HG03060 (cell line): ENCODE measurements around the gene USP47.
A peak's percentile ranks its signal among the peaks of the same experiment; 100 is the strongest.
"Not testable (repeated sequence)": the region's sequence is repeated elsewhere in the genome, so short reads cannot be mapped to it uniquely, and the experiment has no call there.

Source experiments
- ATAC-seq: cut with Tn5 transposase; IDR thresholded peaks from one replicate; pipeline ENCODE4 v1.9.1; 2021; ENCODE audit warnings: low read depth, moderate number of reproducible peaks; ENCODE audit not compliant: unreplicated experiment

The USP47 gene

DNA sequence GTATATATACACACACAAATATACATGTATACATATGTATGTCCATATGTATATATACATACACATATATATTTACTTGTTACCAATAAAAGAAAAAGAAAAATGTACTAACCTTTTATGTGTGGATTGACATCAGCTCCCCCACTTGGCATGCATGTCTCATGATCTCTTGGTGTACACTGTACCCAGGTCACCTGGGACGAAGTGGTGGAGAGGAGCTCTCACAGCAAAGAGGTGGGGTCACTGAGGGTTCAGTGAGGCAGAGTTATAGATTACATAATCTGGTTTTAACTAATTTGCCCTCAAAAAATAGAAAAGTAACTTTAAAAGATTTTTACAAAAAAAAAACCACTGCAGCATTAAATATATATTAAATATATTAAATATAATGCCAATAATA, 15.5 kb upstream of the USP47 start:
- ATAC-seq, result no peak

GRCh38 chr11:11827272-11827671, 14.5 kb upstream of the USP47 start:
- ATAC-seq, result no peak

DNA sequence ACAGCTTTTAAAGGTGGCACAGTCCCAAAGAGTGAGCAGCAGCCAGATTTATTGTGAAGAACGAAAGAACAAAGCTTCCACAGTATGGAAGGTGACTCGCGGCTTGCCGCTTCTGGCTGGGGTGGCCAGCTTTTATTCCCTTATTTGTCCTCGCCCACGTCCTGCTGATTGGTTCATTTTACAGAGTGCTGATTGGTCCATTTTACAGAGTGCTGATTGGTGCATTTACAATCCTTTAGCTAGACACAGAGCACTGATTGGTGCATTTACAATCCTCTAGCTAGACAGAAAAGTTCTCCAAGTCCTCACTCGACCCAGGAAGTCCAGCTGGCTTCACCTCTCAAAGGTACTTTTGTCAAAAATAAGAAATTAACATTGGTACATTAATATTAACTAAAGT, 10.4 kb upstream of the USP47 start:
- ATAC-seq, result not testable (repeated sequence)

DNA sequence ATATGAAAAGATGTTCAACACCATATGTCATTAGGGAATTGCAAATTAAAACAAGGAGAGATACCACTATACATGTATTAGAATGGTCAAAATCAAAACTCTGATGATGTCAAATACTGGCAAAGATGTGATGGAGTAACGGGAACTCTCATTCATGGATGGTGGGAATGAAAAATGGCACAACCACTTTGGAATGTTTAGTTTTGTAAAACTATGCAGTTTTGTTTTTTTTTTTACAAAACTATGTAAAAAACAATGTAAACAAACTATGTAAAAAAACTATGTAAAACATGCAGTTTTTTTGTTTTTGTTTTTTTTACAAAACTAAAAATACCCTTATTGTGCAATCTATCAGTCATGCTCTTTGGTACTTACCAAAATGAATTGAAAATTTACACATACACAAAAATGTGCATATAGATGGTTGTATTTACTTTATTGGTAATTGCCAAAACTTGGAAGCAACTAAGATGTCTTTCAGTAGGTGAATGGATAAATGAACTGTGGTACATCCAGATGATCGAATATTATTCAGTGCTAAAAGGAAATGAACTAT, 5.0 kb upstream of the USP47 start:
- no peak for ATAC-seq

- no peak for ATAC-seq
Measured at GRCh38 chr11:11839718-11840117, 2.1 kb upstream of the USP47 start.

DNA sequence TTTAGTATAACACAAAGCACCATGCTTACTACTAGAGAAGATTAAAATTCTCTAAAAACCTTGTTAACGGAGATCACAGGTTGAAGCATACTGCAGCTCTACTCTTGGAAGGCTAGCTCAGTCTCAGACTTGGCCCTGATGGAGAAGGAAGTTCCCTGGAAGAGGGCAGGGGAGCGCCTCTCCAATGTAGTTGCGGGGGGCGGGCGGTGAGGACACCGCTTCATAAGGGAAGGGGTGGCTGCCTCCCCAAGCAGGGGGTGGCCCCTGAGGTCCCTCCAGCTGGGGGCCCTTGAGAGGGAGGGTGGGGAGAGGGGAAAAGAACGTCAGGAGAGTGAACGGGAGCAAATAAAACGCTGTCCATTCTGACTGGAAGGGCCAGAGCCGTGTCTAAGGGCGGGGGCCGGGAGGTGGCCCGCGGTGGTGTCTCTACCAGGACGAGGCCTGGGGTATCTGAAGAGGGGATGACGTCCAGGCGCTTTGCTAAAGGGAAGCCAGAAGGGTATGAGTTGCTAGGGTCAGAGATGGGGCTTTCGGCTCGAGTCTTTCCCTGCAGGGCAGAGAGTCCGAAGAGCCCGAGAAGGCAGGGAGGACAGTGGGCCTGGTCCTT, 553 bp upstream of the USP47 start:
- peak; percentile 16 for ATAC-seq

DNA sequence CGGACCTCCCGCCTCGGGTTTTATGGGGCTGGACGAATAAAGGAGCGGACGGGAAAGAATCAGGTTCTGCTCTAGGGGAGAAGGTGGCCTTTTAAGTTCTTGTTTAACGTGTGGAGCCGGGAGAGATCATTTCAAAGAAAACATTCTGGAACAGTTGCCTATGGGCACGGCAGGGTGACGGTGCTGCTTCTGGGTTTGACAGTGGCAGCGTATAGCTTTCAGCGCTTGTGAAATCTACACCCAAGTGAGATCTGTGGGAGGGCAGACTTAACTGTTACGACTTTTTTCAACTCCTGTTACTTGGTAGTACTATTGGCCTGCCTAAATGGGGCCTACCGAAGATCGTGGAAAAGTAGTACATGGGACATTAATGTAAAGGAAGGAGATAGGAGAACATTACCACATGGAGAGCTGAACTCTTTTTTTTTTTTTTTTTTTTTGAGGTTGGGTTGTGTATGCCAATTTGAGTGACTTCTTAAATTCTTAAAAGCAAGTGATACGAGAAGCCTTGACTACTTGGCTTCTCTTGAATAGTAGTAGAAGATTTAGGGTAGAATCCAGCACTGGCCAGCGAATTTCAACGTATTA, 743 bp downstream of the USP47 start:
- ATAC-seq, result peak; percentile 31

GRCh38 chr11:11843211-11843621, 1.4 kb downstream of the USP47 start:
- ATAC-seq, result no peak

GRCh38 chr11:11843642-11844041, 1.9 kb downstream of the USP47 start:
- ATAC-seq, result no peak

GRCh38 chr11:11844272-11844671, 2.5 kb downstream of the USP47 start:
- ATAC-seq, result no peak

- ATAC-seq, result no peak
Measured at GRCh38 chr11:11845071-11845470, 3.3 kb downstream of the USP47 start.

GRCh38 chr11:11845551-11845950, 3.8 kb downstream of the USP47 start:
- no peak for ATAC-seq

- no peak for ATAC-seq
Measured at GRCh38 chr11:11847082-11847481, 5.3 kb downstream of the USP47 start.

DNA sequence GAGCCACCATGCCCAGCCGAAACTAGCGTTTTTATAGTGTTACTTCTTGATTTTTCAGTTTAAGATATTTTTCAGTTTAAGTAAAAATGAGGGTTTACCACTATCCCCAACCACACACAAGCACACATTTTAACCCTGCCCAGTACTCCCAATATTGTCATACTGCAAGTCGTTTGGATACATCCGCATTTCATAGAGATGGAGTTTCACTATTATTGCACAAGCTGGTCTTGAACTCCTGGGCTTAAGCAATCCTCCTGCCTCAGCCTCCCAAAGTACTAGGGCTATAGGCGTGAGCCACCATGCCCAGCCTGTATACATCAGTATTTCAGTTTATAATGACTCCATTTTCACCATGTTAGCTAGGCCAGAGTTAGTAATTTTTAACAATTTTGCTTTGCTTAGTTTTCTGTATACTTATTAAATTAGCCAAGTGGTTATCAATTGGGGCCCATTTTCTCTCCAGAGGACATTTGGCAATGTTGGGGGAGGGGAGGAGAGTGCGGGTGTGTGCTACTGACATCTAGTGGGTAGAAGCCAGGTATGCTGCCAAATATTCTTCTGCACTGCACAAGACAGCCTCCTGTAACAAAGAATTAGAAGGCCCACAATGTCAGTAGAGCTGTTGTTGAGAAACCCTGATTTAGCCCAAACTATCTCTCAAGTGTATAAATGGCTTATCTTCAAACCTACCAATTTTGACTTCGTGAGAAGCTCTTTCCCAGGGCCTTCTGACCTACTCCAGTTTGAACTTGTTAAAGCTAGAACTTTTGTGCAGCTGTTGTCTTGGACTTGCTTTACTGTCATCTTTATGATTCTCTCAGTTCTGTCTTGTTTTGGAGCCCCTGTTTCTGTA, 7.3 kb downstream of the USP47 start:
- ATAC-seq, result no peak

DNA sequence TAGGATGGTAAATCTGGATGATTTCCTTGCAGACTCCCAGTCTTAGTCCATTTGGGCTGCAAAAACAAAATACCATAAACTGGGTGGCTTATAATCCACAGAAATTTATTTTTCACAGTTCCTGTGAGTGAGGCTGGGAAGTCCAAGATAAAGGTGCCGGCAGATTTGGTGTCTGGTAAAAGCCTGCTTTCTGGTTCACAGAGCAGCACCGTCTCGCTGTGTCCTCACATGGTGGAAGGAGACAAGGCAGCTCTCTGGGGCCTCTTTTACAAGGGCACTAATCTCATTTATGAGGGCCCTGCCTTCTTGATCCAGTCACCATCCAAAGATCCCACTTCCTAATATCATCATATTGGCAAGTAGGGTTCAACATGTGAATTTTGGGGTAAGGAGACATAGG, 8.9 kb downstream of the USP47 start:
- ATAC-seq, result no peak

DNA sequence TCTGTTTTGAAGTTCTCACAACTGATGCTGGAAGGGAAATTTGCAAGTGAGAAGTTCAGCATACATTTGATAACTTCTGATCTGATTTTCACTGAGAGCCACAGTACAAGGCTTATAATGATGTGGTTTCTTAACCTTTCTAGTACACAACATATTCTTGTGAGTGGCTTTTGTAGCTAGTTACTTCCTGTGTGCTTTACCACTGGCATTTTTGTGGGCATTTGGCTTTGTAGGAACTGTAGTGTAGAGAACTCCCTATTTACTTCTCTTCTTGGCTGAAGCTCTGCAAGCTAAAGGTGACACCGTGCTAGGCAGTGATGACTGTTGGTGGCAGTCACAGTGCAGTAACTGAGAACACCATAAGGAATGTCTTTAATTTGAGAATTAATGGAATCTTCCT, 14.9 kb downstream of the USP47 start:
- ATAC-seq, result no peak

DNA sequence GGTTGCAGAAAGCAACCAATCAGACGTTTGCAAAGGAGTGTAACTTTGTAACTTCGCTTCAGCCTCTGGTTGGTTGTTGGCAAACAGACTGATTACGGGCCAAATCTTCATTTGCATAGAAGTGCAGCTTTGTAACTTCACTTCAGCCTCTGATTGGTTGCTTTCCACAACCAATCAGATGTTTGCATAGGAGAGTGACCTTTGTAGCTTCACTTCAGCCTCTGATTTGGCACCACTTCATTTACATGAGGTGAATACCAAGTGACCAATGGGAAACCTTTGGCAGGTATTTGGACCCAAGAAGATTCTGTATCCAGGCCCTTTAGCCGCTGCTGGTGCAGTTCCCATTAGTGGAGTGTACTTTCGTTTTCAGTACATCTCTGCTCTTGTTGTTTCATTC, 16.0 kb downstream of the USP47 start:
- ATAC-seq, result no peak

- ATAC-seq, result no peak
Measured at GRCh38 chr11:11858676-11859075, 16.9 kb downstream of the USP47 start.

- no peak for ATAC-seq
Measured at GRCh38 chr11:11860103-11860979, 18.6 kb downstream of the USP47 start.

GRCh38 chr11:11862999-11863398, 21.2 kb downstream of the USP47 start:
- ATAC-seq, result no peak

DNA sequence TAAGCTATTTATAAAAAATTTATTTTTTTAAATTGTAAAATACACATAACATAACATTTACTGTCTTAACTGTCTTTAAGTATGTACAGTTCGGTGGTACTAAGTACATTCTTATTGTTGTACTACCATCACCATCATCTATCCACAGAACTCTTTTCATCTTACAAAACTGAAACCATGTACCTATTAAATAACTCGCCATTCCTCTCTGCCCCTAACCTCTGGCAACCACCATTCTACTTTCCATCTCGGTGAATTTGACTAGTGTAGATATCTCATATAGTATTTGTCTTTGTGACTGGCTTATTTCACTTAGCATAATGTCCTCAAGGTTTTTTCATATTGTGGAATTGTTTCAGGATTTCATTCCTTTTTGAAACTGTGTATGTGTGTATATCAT, 22.6 kb downstream of the USP47 start:
- no peak for ATAC-seq
